Panc1 (cell line): ENCODE results near the gene UBASH3B. TPM values are rescaled to one million over a fixed set of nuclear protein-coding genes. Genes with fewer than 3 reads are reported as not detected.

Experiments
- ATAC-seq: fragments of 200-7000 bp; cut with Tn5 transposase; 2 replicates; pipeline ENCODE4 v1.9.1; 2020; ENCODE audit warnings: mild to moderate bottlenecking, moderate library complexity
- BruUV-seq: library from RNA; stranded (reverse); fragments of 400-500 nt; replicated peaks from 2 replicates; lab custom pipeline; 2021; lab: Mats Ljungman, UMichigan
- CTCF ChIA-PET: fragments of 300-600 bp; sonication (Branson Sonifier 250); formaldehyde crosslinking; loops from one replicate; lab custom pipeline; 2022; ENCODE audit warnings: antibody characterized with exemption; lab: Charles Lee
- POLR2A ChIA-PET: fragments of 300-600 bp; sonication (Branson Sonifier 250); formaldehyde crosslinking; loops from one replicate; lab custom pipeline; 2022; ENCODE audit warnings: antibody characterized with exemption; lab: Charles Lee
- DNase-seq: peaks from one replicate; pipeline ENCODE4 v3.0.0-alpha.2; 2010; ENCODE audit warnings: low read depth, low spot score
- H3K27ac ChIP-seq: 2 replicates; pipeline ENCODE4 v1.5.1; 2011; ENCODE audit warnings: mild to moderate bottlenecking, low read length, inconsistent platforms
- H3K27me3 ChIP-seq: fragments of 200-500 bp; sonication (Bioruptor generic); 2 replicates; pipeline ENCODE4 v1.6.0; 2014; ENCODE audit warnings: low read length, inconsistent platforms; ENCODE audit not compliant: control insufficient read depth, insufficient read depth
- H3K36me3 ChIP-seq: fragments of 200-500 bp; sonication (Bioruptor generic); 2 replicates; pipeline ENCODE4 v1.5.1; 2014; ENCODE audit warnings: inconsistent platforms, mild to moderate bottlenecking, low read length, moderate library complexity; ENCODE audit not compliant: control insufficient read depth, insufficient read depth
- H3K4me1 ChIP-seq: 2 replicates; pipeline ENCODE4 v1.5.1; 2011; ENCODE audit warnings: inconsistent platforms, mild to moderate bottlenecking, low read length, moderate library complexity; ENCODE audit not compliant: control insufficient read depth, insufficient read depth
- H3K4me3 ChIP-seq, 2 experiments: 2 replicates each; pipeline ENCODE4 v1.5.1; 2011 to 2012; ENCODE audit warnings: low read depth in 2 of 2, low read length in 2 of 2, mild to moderate bottlenecking in 2 of 2, inconsistent platforms in 1 of 2, moderate library complexity in 1 of 2
- H3K9me3 ChIP-seq: fragments of 200-500 bp; sonication (Bioruptor generic); 2 replicates; pipeline ENCODE4 v1.5.1; 2014; ENCODE audit warnings: low read depth, mild to moderate bottlenecking, inconsistent platforms, low read length, moderate library complexity; ENCODE audit not compliant: control insufficient read depth, insufficient read depth
- POLR2AphosphoS5 ChIP-seq: IDR thresholded peaks from 2 replicates; pipeline ENCODE4 v1.6.1; 2012; ENCODE audit warnings: mild to moderate bottlenecking, low read depth, low read length, moderate library complexity
- SIN3A ChIP-seq: IDR thresholded peaks from 2 replicates; pipeline ENCODE4 v1.6.1; 2012; ENCODE audit warnings: low read depth, mild to moderate bottlenecking, low read length, moderate library complexity, borderline replicate concordance; ENCODE audit not compliant: insufficient read depth
- TCF7L2 ChIP-seq: IDR thresholded peaks from 2 replicates; pipeline ENCODE4 v1.6.1; 2011; ENCODE audit warnings: mild to moderate bottlenecking, low read depth, low read length, inconsistent platforms
- in situ Hi-C: cut with HindIII; loops from 2 replicates; pipeline ENCODE4 v1.10.0; 2016; ENCODE audit warnings: low sequenced_read_pairs, low pct_unique_long_range_greater_than_20kb
- intact Hi-C: fragments of 100-400 bp; cut with micrococcal nuclease; formaldehyde crosslinking; loops from one replicate; pipeline ENCODE4 v1.10.0; 2022; ENCODE audit not compliant: unreplicated experiment
- total RNA-seq: library from RNA; stranded (reverse); gene quantifications from one replicate; pipeline ENCODE4 v1.2.1, GENCODE V29; 2021; ENCODE audit not compliant: unreplicated experiment
- TF ChIP-seq, protein P1 (sequence below): fragments of 450-650 bp; IDR thresholded peaks from 2 replicates; pipeline ENCODE4 v1.5.1; 2017; ENCODE audit warnings: mild to moderate bottlenecking
- TF ChIP-seq, protein P2 (sequence below), 2 experiments: IDR thresholded peaks; 2 replicates each; pipeline ENCODE4 v1.6.1; 2011 to 2012; ENCODE audit warnings: low read depth in 2 of 2, control low read depth in 1 of 2, low read length in 1 of 2, mild to moderate bottlenecking in 1 of 2, moderate library complexity in 1 of 2; ENCODE audit not compliant: insufficient read depth in 1 of 2

The UBASH3B gene
- total RNA-seq, 1 experiment from 2014 or later, result 55.1 TPM

DNA sequence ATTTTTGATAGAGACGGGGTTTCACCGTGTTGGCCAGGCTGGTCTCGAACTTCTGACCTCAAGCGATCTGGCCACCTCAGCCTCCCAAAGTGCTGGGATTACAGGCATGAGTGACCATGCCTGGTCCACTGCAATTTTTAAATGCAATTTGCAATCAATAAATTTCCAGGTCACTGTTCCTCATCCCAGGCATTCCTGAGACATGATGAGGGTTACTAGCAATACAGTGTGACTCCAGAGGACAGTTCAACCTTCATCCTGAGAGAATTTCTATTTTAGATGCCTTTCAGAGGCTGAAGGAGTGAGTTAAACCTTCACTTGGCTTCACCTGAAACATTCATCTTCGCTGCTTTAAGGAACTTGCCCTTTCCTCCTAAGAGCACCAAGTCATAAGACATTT lies 9.7 kb upstream of the UBASH3B start:
- Histone ChIP-seq H3K4me1 (peaks cover 11% of the 10 kb centered on the region), H3K27ac (no peak overlapping the region), H3K9me3 (no peaks in the 10 kb centered on the region), H3K36me3 (no peaks in the 10 kb centered on the region), H3K4me3 (no peak overlapping the region), H3K27me3 (no peaks in the 10 kb centered on the region)
- in situ Hi-C loops (no loop called here), intact Hi-C loops (no loop called here)
- CTCF ChIA-PET, result no interaction called here
- DNase-seq, result no peak
- no TSS peak for BruUV-seq
- POLR2A ChIA-PET, result no interaction called here
- TF ChIP-seq SIN3A (no peak), TCF7L2 (no peak), POLR2AphosphoS5 (no peak)
- TF ChIP-seq, protein P1, sequence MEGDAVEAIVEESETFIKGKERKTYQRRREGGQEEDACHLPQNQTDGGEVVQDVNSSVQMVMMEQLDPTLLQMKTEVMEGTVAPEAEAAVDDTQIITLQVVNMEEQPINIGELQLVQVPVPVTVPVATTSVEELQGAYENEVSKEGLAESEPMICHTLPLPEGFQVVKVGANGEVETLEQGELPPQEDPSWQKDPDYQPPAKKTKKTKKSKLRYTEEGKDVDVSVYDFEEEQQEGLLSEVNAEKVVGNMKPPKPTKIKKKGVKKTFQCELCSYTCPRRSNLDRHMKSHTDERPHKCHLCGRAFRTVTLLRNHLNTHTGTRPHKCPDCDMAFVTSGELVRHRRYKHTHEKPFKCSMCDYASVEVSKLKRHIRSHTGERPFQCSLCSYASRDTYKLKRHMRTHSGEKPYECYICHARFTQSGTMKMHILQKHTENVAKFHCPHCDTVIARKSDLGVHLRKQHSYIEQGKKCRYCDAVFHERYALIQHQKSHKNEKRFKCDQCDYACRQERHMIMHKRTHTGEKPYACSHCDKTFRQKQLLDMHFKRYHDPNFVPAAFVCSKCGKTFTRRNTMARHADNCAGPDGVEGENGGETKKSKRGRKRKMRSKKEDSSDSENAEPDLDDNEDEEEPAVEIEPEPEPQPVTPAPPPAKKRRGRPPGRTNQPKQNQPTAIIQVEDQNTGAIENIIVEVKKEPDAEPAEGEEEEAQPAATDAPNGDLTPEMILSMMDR, result no peak
- TF ChIP-seq, protein P2, sequence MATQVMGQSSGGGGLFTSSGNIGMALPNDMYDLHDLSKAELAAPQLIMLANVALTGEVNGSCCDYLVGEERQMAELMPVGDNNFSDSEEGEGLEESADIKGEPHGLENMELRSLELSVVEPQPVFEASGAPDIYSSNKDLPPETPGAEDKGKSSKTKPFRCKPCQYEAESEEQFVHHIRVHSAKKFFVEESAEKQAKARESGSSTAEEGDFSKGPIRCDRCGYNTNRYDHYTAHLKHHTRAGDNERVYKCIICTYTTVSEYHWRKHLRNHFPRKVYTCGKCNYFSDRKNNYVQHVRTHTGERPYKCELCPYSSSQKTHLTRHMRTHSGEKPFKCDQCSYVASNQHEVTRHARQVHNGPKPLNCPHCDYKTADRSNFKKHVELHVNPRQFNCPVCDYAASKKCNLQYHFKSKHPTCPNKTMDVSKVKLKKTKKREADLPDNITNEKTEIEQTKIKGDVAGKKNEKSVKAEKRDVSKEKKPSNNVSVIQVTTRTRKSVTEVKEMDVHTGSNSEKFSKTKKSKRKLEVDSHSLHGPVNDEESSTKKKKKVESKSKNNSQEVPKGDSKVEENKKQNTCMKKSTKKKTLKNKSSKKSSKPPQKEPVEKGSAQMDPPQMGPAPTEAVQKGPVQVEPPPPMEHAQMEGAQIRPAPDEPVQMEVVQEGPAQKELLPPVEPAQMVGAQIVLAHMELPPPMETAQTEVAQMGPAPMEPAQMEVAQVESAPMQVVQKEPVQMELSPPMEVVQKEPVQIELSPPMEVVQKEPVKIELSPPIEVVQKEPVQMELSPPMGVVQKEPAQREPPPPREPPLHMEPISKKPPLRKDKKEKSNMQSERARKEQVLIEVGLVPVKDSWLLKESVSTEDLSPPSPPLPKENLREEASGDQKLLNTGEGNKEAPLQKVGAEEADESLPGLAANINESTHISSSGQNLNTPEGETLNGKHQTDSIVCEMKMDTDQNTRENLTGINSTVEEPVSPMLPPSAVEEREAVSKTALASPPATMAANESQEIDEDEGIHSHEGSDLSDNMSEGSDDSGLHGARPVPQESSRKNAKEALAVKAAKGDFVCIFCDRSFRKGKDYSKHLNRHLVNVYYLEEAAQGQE (IDR thresholded peaks at IDR 0.05; ENCODE audit: insufficient read depth in 1 of 2, low read depth in 2 of 2, low read length in 1 of 2), result no peak
- ATAC-seq, result no peak

DNA sequence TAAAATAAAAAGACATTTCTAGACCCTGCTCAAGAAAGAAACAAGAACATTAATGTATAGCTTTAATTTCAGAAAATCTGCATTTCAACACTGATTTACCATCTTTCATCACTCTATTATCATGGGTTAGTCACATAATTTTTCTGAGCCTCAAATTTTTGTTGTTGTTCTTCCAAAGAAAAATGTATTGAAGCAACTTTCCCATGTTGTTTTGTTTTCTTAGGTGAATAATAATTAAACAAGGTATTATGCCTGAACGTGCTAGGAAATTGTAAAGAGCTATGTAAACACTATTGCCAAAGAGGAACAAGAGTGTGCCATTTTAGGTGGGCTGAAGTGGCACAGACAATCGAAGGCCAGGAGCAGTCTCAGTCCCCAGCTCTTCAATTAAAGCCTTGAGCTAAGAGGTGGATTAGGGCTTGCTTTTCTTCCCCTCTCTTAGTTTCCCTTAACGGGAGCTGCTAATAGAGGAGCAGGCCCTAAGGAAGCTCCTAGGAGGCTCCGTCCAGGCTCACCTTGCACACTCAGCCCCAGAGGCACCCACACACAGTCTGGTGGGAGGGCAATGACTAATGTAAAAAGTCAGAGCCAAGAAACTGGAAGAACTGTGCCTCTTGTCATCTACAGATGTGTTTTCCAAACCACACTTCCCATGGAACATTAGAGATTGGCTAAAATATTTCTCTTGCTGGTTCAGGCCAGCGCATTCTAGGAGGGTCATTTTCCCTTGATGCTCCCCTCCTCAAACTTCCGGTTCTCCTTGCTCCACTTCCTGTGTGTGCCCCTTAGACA lies 8.8 kb upstream of the UBASH3B start:
- ChIA-PET POLR2A (interaction anchor here (0.6 kb wide), 1 partner anchor 65 kb away, joined by 5 read pairs; no protein-coding TSS in a partner anchor), CTCF (no interaction called here)
- ATAC-seq (no peak), DNase-seq (no peak)
- Histone ChIP-seq H3K27ac (no peak overlapping the region), H3K36me3 (no peaks in the 10 kb centered on the region), H3K9me3 (no peaks in the 10 kb centered on the region), H3K4me1 (peaks cover 11% of the 10 kb centered on the region), H3K4me3 (no peak overlapping the region), H3K27me3 (no peaks in the 10 kb centered on the region)
- intact Hi-C loops (no loop called here), in situ Hi-C loops (no loop called here)
- no peak for TF ChIP-seq TCF7L2
- TF ChIP-seq POLR2AphosphoS5, result no peak
- TF ChIP-seq, protein P1, result no peak
- TF ChIP-seq, protein P2 (IDR thresholded peaks at IDR 0.05; ENCODE audit: insufficient read depth in 1 of 2, low read depth in 2 of 2, low read length in 1 of 2), result no peak
- no peak for TF ChIP-seq SIN3A
- BruUV-seq, result no TSS peak
